HG02588 (cell line): ENCODE data around the gene GLCE.
"Not testable (repeated sequence)": the region's sequence is repeated elsewhere in the genome, so short reads cannot be mapped to it uniquely, and the experiment has no call there.

Source experiments
- ATAC-seq: cut with Tn5 transposase; IDR thresholded peaks from one replicate; pipeline ENCODE4 v1.9.1; 2021; ENCODE audit warnings: mild to moderate bottlenecking, moderate library complexity; ENCODE audit not compliant: unreplicated experiment

Gene GLCE

GRCh38 chr15:69135499-69135898 is 24.9 kb upstream of the GLCE start:
- no peak for ATAC-seq

- no peak for ATAC-seq
Measured at GRCh38 chr15:69138963-69139362, 21.5 kb upstream of the GLCE start.

- no peak for ATAC-seq
Measured at GRCh38 chr15:69140306-69140705, 20.1 kb upstream of the GLCE start.

GRCh38 chr15:69141286-69141701 is 19.1 kb upstream of the GLCE start:
- ATAC-seq: no peak

- ATAC-seq: no peak
Measured at GRCh38 chr15:69141833-69142232, 18.6 kb upstream of the GLCE start.

GRCh38 chr15:69143756-69144436 is 16.5 kb upstream of the GLCE start:
- no peak for ATAC-seq

- no peak for ATAC-seq
Measured at GRCh38 chr15:69144530-69144929, 15.9 kb upstream of the GLCE start.

- ATAC-seq: no peak
Measured at GRCh38 chr15:69145149-69145693, 15.2 kb upstream of the GLCE start.

GRCh38 chr15:69145694-69146492 is 14.5 kb upstream of the GLCE start:
- no peak for ATAC-seq

GRCh38 chr15:69146724-69147435 is 13.6 kb upstream of the GLCE start:
- ATAC-seq: no peak

GRCh38 chr15:69148465-69148864 is 12.0 kb upstream of the GLCE start:
- ATAC-seq: no peak

GRCh38 chr15:69149163-69149562 is 11.3 kb upstream of the GLCE start:
- ATAC-seq: no peak

- no peak for ATAC-seq
Measured at GRCh38 chr15:69149803-69150202, 10.6 kb upstream of the GLCE start.

GRCh38 chr15:69150336-69150735 is 10.1 kb upstream of the GLCE start:
- ATAC-seq: no peak

GRCh38 chr15:69150841-69151240 is 9.6 kb upstream of the GLCE start:
- ATAC-seq: no peak

- no peak for ATAC-seq
Measured at GRCh38 chr15:69153046-69153445, 7.4 kb upstream of the GLCE start.

- not testable (repeated sequence) for ATAC-seq
Measured at GRCh38 chr15:69153587-69153986, 6.8 kb upstream of the GLCE start.

GRCh38 chr15:69154078-69154477 is 6.4 kb upstream of the GLCE start:
- ATAC-seq: no peak

GRCh38 chr15:69154684-69155083 is 5.8 kb upstream of the GLCE start:
- no peak for ATAC-seq

GRCh38 chr15:69156736-69157381 is 3.6 kb upstream of the GLCE start:
- ATAC-seq: no peak
